ENCODE results near the gene GPR157. TPM values are rescaled to one million over a fixed set of nuclear protein-coding genes. Genes with fewer than 3 reads are reported as not detected.
A peak's percentile ranks its signal among the peaks of the same experiment; 100 is the strongest.
"Not testable (repeated sequence)": the region's sequence is repeated elsewhere in the genome, so short reads cannot be mapped to it uniquely, and the experiment has no call there.

Gene GPR157
- total RNA-seq, 1 donor from 2014 or later: 2.1 TPM

DNA sequence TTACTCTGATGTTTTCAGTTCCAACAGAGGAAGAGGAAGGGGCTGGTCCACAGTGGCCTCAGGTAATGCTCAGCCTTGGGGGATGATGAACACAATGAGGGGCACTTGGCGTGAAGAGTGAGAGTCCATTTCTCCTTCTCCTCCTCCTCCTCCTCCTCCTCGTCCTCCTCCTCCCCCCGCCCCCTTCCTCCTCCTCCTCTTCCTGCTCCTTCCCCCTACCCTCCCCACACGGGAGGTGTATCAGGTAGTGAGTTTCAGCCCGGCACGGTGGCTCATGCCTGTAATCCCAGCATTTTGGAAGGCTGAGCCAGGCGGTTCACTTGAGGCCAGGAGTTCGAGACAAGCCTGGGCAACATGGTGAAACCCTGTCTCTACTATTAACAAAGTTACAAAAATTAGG, 17.3 kb upstream of the GPR157 start:
- no peak for DNase-seq (ENCODE audit: low read depth)

DNA sequence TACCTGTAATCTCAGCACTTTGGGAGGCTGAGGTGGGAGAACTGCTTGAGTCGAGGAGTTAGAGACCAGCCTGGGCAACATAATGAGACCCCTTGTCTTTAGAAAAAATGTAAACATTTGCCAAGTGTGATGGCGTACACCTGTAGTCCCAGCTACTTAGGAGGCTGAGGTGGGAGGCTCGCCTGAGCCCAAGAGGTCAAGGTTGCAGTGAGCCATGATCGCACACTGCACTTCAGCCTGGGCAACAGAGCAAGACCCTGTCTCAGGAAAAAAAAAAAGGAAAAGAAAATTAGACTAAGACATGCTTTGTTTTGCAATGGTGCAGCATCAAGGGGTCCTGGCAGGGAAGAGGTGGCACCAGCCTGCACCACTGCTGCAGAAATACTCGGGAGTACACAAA, 16.8 kb upstream of the GPR157 start:
- no peak for DNase-seq (ENCODE audit: low read depth)

DNA sequence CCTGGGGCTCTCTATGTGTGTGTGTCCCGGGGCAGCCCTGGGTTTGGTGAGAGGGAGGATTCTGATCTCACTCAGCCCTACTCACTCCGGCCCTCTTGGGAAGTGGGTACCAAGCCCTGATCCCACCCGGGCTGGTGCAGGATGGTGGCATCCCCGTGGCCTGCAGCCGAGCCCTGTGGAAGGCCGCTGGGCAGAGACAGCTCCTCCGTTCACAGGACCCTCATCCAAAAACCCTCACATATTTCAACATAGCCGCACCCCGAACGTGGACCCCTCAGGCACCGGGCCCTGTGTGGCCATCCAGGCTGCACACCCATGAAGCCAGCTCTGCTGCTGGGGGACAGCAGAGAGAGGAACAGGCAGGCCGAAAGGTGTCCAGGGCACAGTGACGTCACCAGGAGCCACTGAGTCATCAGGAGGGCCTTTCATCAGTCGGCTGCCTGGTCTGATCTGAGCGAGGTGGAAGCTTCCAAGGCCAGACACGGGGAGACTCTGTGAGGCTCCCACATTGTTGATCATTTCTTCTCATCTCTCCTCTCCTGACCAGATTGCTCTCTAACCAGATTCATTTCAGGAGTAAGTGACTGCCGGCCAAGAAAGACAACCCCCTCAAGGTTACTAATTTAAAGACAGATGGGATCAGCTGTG, 16.2 kb upstream of the GPR157 start:
- DNase-seq (ENCODE audit: low read depth): peak; percentile 43

DNA sequence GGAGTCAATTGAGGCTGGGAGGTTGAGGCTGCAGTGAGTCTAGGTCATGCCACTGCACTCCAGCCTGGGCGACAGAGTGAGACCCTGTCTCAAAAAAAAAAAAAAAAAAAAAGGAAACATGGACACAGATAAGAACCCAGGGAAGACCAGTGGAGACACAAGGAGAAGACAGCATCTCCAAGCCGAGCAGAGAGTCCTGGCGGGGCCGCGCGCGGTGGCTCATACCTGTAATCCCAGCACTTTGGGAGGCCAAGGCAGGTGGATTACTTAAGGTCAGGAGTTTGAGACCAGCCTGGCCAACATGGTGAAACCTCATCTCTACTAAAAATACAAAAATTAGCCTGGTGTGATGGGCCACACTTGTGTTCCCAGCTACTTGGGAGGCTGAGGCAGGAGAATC, 15.6 kb upstream of the GPR157 start:
- not testable (repeated sequence) for DNase-seq (ENCODE audit: low read depth)

DNA sequence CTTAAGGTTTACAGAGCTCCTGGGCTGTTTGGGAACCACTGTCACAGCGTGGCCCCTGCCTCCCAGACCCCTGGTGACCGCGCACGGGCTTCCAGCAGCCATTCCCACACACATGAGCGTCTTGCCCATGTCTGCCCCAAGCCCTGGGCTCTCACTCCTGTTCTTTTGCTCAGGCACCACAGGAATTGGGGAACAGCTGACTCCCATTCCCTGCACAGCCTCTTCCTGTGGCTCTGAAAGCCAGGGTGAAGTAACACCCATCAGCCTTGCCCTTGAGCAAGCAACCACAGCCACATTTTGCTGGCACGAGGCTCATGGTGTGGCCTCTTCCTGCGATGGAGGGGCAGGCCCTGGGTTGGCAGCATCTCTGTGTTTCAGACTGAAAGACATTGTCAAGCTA, 14.3 kb upstream of the GPR157 start:
- peak; percentile 94 for DNase-seq (ENCODE audit: low read depth)

DNA sequence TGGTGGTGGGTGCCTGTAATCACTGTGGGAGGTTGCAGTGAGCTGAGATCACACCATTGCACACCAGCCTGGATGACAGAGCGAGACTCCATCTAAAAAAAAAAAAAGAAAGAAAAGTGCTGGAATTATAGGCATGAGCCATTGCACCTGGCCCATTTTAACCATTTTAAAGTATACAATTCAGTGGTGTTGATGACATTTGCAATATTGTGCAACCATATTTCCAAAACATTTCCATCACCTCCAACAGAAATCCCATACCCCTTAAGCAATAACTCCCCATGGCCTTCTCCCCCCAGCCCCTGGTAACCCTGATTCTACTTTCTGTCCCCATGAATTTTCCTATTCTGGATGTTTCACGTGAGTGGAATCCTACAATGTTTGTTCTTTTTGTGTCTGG, 11.0 kb upstream of the GPR157 start:
- no peak for DNase-seq (ENCODE audit: low read depth)

DNA sequence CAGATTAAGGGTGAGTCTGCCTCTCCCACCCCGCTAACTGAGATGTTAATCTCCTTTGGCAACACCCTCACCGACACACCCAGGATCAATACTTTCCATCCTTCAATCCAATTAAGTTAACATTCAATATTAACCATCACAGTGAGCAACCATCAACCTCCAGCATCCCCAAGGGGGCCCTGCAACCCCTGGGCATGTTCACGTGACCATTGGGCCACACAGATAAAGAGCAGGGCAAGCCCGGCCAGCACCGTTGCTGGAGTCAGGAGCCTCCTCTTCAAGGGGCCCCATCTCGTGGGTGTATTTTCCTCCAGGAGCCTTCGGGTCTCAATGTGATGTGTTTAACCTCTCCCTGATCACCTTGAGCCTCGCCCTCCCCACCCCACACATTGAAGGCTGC, 8.0 kb upstream of the GPR157 start:
- DNase-seq (ENCODE audit: low read depth): no peak

DNA sequence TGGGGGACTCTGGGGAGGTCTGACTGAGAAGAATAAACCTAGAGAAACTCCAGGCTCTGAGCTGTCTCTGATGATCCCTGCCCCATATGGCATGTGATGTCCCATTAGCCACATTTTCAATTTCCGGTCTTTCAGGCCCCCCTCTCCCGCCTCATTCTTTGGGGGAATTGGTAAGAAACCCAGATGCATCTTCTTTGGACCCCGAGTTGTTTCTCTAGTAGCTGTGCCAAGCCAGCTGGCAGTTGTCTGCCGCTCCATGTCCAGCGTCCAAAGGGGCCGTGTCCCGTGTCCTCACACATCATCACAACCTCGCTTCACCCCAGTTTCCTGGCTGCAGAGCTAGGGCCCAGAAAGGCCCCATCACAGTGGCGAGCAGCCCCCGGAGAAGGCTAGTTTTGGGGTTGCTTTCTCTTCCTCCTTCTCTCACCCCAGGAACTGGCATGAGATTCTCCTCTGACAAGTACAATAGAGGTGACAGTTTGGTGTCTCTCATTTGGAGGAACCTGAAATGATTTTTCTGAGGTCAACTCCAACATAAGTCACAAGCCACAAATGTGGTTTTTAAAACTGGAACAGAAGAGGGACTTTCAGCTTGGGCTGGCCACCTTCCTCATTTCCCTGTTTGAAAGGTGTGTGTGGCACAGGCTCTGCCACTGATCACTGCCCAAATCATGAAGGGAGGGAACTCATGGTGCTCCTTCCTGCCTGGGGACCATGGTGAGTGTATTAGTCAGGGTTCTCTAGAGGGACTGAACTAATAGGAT, 6.4 kb upstream of the GPR157 start:
- DNase-seq (ENCODE audit: low read depth): no peak

DNA sequence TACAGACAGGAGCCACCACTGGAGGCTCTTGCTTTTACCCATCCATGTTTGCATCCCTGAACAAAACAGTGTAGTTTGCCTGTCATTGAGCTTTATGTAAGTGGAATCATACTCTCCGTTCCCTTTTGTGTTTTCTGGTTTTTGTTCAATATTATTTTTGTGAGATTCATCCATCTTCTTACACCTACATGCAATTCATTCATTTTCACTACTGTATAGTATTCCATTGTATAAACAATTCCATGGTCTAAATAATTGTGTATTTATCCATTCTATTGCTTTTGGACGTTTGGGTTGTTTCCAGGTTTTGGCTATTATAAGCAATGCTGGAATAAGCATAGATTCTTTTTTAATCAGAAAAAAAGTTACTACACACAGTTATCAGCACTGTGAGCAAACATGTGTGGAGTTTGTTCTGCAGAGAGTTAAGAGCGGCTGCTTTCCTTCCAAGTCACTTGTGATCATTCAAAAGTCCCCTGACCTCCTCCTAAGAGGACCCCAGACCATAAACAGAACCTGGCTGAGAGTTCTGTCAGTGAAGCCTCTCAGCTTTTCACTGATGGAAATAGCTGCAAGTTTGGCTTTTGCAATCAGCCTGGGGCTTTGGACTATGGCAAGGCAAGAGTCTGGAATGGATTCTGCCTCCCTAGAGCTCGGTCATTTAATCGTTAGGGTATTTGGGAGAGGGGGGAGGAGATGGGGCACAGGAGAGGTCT, 5.1 kb upstream of the GPR157 start:
- DNase-seq (ENCODE audit: low read depth): no peak

DNA sequence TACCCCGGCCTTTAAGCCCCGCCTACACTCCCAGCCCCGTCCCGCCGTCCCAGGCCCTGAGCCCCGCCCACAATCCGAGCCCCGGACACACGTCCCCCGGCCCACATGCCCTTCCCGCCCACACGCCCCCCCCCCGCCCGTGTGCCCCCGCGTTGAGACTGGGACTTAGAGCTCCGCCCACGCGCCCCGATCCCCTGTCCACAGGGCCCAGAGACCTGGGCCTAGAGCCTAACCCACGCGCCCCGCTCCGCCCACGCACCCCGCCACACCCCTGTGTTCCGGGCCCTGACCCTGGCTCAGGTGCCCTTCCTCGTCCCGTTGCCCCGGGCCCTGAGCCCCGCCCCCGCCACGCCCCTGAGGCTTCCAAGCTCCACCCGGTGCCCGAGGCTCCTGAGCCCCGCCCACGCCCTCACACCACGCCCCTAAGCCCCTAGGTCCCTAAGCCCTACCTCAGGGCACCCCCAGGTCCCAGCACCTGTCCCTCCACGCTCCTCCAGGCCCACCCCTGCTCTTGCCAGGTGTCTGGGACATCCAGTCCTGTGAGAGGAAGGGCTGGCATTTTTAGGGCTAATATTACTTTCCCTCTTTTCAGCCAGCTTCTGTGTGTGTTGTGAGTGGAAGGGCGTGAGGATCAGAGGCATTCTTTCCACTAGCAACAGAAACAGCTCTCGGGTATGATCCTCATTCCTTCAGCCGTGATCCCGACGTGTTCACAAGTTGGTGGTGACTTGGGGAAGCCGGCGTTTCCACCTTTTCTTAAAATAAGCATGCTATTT, 552 bp upstream of the GPR157 start:
- DNase-seq (ENCODE audit: low read depth): peak; percentile 73

DNA sequence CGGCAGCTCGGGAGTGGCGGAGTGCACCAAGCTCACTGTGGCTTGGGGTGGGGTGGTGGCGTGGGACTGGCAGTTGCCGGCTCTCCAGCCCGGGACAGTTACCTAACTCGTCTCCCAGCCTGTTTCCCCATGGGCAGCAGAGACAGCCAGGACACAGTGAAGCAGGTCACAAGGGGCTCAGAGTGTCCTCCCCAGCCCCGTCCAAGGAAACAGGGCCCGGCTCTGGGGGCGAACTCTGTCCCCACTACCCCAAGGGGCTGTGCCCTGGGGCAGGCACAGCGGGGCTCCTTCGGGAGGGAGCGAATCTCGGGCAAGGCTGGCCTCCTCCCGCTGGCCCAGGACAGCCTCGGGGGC, 759 bp downstream of the GPR157 start:
- DNase-seq (ENCODE audit: low read depth): no peak

DNA sequence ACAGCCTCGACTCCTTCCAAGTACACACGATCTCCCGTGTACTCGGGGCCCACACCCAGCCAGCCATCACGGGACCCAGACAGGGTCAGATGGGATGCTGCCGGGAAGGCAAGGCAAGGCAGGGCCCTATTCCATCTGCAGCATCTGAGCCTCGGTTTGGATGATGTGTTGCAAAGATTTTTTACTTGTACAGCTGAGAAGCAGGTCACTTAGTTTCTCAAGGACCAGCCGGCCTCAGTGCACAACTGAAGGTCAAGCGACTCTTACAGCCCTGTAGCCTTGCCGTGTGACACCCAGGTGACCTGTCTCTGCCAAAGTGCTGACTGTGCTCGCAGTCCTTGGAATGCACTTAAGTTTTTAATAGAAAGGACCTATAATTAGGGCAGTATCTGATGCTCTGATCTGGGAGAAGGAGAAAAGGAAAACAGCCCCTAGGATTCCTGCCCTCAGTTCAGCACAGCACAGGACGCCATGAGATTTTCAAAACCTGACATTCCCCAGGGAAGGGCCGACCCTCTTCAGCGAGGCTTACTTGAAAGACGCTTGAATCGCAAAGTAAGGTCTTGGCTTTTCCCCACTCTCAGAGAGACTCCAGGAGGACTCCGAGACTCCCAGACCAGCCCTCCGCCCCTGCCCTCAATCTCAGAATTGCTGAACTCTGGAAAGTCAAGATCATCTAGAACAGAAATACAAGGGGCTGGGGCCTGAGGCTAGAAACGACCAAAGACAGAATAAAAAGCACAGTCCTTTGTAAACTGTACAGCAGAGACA, 1.3 kb downstream of the GPR157 start:
- DNase-seq (ENCODE audit: low read depth): no peak

DNA sequence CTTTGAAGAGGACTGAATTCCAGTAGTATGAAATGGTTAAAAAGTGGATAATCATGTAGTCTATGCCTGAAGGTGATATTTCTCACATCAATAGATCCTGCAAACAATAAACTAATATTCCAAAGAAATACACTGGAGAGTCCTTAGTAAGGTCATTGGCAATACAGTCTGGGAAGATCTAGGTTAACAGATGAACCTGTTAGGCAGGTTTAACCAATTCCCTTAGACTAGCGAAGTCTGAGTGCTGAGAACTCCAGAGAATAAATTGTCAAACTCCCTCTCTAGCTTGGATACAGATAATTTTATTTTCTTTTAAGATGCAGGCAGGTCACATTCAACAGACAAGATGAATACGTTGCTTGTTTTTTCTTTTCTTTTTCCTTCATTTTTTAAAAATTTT, 2.4 kb downstream of the GPR157 start:
- DNase-seq (ENCODE audit: low read depth): no peak

DNA sequence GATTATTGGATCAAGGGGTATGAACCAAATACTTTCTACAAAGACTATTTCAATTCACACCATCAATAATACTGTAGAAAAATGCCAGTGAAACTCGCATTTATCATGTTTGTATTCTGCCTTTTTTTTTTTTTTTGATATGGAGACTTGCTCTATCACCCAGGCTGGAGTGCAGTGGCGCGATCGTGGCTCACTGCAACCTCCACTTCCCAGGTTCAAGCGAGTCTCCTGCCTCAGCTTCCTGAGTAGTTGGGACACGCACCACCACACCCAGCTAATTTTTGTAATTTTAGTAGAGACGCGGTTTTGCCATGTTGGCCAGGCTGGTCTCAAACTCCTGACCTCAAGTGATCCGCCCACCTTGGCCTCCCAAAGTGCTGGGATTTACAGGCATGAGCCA, 3.1 kb downstream of the GPR157 start:
- not testable (repeated sequence) for DNase-seq (ENCODE audit: low read depth)

DNA sequence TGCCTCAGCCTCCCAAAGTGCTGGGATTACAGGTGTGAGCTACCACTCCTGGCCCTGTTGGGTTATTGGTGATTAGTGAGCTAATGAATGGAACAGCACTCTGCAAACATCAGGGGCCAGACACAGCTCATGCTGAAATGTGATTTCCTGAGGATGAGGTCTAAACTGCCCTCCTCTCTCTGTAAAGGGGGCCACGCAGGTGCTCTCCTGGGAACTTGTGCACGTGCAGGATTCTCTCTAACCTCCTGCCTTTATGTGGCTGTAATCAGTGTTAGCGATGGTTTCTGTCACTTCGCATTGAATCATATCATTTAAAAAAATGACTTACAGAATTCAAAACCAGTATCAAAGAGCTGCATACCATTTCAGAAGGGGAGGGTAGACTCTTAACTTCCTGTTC, 3.6 kb downstream of the GPR157 start:
- no peak for DNase-seq (ENCODE audit: low read depth)

DNA sequence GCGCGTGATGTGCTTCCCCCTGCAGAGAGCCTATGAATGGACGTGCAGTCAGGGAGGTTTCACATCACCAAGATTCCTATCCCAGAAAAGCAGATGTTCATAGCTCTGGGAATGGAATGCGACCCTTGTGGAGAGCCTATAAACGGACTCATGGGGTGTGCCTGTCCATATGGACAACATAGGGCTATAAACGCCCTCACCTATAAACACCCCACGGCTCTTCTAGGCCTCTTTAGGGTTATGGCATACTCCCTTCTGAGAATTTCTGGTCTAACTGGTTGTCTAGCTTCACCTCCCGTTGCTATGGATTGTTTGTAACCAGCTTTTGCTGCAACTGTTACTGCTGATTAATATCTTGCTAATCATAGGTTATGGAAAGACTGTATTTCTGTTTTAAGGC, 4.5 kb downstream of the GPR157 start:
- not testable (repeated sequence) for DNase-seq (ENCODE audit: low read depth)

DNA sequence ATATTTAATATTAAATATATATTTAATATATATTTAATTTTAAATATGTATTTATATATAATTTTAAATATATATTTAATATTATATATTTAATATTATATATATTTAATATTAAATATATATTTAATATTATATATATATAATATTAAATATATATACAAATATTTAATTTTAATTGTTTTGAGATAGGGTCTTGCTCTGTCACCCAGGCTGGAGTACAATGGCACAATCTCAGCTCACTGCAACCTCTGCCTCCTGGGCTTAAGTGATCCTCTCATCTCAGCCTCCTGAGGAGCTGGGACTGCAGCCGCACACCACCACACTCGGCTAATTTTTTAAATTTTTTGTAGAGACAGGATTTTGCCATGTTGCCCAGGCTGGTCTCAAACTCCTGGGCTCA, 5.2 kb downstream of the GPR157 start:
- not testable (repeated sequence) for DNase-seq (ENCODE audit: low read depth)

DNA sequence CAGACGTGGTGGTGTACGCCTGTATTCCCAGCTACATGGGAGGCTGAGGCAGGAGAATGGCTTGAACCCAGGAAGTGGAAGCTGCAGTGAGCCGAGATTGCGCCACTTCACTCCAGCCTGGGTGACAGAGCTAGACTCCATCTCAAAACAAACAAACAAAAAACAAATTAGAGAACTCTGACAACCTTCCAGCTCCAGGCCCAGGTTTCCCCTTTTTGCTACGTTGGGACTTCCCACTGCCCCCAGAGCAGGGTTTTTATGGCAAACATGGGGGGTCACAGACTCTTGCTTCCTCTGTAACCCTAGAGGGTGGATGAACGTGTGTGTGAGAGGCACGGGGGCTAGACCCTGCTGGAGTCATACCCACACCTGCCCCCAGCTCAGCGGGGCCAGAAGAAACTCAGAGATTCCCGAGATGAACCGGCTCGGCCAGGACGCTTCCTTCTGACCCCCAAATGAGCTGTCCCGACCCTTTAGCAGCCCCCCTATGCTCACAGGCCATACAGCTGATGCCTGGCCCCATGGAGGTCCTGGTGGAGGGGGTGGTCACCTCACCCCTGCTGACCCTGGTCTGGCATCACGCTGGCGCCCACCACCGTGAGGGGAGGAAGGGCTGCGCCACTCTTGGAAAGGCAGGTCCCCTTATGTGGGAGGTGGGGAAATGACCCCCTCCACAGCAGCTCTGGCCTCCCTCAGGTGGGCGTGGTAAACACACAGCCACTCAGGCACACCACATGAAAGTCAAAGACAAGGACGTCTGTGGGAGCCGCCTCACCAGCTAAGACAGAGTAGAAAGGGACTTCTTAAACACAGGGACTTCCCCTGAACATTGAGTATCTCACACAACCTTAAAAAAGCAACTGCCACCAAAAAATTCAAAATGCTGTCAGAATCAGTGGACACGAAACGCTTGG, 7.1 kb downstream of the GPR157 start:
- no peak for DNase-seq (ENCODE audit: low read depth)

DNA sequence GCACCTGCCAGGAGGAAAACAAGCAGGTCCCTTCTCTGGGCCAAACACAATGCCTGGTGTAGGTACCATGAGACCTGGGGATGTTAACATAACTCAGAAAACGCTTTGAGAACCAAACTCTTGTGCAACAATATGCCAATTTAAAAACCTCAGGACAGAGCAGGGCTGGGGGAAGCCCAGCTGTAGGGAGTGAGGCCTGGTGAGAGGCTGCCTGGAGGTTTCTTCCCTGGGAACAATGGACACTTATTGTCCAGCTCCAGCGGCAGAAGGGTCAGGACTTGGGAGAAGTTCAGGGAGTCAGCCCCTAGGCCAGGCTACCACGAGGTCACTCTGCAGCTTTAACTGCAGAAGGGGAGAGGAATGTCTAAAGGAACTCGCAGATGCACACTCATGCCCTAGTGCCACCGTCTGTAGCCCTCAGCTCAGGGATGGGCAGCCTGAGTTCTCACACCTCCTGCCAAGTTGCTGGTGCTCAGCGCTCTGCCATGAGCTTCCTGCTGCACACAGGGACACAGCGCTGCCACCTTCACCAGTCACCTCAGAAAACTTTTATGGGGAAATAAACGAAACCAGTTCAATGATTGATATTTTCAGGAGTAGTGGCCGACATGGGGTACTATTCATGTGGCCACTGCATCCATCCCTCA, 8.5 kb downstream of the GPR157 start:
- DNase-seq (ENCODE audit: low read depth): no peak

Measured in myocyte (in vitro differentiated cells).